PC-9 (cell line): ENCODE measurements around the gene LTC4S. TPM values are rescaled to one million over a fixed set of nuclear protein-coding genes. Genes with fewer than 3 reads are reported as not detected.

Source experiments
- BruUV-seq: library from RNA; stranded (reverse); fragments of 400-500 nt; replicated peaks from 2 replicates; lab custom pipeline; 2021; lab: Mats Ljungman, UMichigan
- CTCF ChIA-PET: fragments of 300-600 bp; sonication (Branson Sonifier 250); formaldehyde crosslinking; loops from one replicate; lab custom pipeline; 2022; ENCODE audit warnings: antibody characterized with exemption; lab: Charles Lee
- POLR2A ChIA-PET: fragments of 300-600 bp; sonication (Branson Sonifier 250); formaldehyde crosslinking; loops from one replicate; lab custom pipeline; 2022; ENCODE audit warnings: antibody characterized with exemption; ENCODE audit not compliant: unreplicated experiment; lab: Charles Lee
- DNase-seq, 2 experiments: peaks; one replicate each; pipeline versions ENCODE4 v3.0.0 to v3.0.0-alpha.2; 2015 to 2022; ENCODE audit warnings: mixed read lengths in 1 of 2
- H2AFZ ChIP-seq: fragments of 200-600 bp; sonication (generic); 2 replicates; pipeline ENCODE4 v1.8.1; 2017; ENCODE audit warnings: antibody characterized with exemption
- H3F3A ChIP-seq: fragments of 200-600 bp; sonication (generic); 2 replicates; pipeline ENCODE4 v1.8.1; 2017; ENCODE audit warnings: antibody characterized with exemption, mild to moderate bottlenecking, low read depth; ENCODE audit not compliant: insufficient read depth
- H3K27ac ChIP-seq: fragments of 200-600 bp; sonication (generic); 2 replicates; pipeline ENCODE4 v1.6.1; 2016; ENCODE audit warnings: mixed run types
- H3K27me3 ChIP-seq: fragments of 200-600 bp; sonication (generic); 2 replicates; pipeline ENCODE4 v1.6.1; 2016; ENCODE audit warnings: low read depth, mixed run types; ENCODE audit not compliant: insufficient read depth
- H3K36me3 ChIP-seq: fragments of 200-600 bp; sonication (generic); 2 replicates; pipeline ENCODE4 v1.6.1; 2016; ENCODE audit warnings: low read depth, mixed run types
- H3K4me1 ChIP-seq: fragments of 200-600 bp; sonication (generic); replicated peaks from 2 replicates; pipeline ENCODE4 v1.6.1; 2016; ENCODE audit warnings: mixed run types; ENCODE audit not compliant: insufficient read depth
- H3K4me2 ChIP-seq: fragments of 200-600 bp; sonication (generic); 2 replicates; pipeline ENCODE4 v1.6.1; 2017; ENCODE audit warnings: mixed run types
- H3K4me3 ChIP-seq: fragments of 200-600 bp; sonication (generic); 2 replicates; pipeline ENCODE4 v1.6.1; 2016; ENCODE audit warnings: mixed run types
- H3K79me2 ChIP-seq: fragments of 200-600 bp; sonication (generic); 2 replicates; pipeline ENCODE4 v1.6.1; 2017; ENCODE audit warnings: low read depth, mixed run types
- H3K9me2 ChIP-seq: fragments of 200-600 bp; sonication (generic); 2 replicates; pipeline ENCODE4 v1.8.1; 2017; ENCODE audit warnings: mild to moderate bottlenecking; ENCODE audit not compliant: insufficient read depth
- H3K9me3 ChIP-seq: fragments of 200-600 bp; sonication (generic); 2 replicates; pipeline ENCODE4 v1.8.1; 2016; ENCODE audit warnings: low read depth; ENCODE audit not compliant: insufficient read depth
- H4K20me1 ChIP-seq: fragments of 200-600 bp; sonication (generic); 2 replicates; pipeline ENCODE4 v1.8.1; 2017; ENCODE audit not compliant: insufficient read depth
- CTCF ChIP-seq: fragments of 200-600 bp; sonication (generic); conservative IDR thresholded peaks from 2 replicates; pipeline ENCODE4 v1.6.1; 2017; ENCODE audit warnings: mixed run types, antibody characterized with exemption, mild to moderate bottlenecking, moderate library complexity
- EZH2 ChIP-seq: fragments of 200-600 bp; sonication (generic); IDR thresholded peaks from 2 replicates; pipeline ENCODE4 v1.8.0; 2017; ENCODE audit warnings: antibody characterized with exemption, low read depth
- intact Hi-C: fragments of 100-400 bp; cut with micrococcal nuclease; formaldehyde crosslinking; loops from one replicate; pipeline ENCODE4 v1.10.0; 2022; ENCODE audit not compliant: unreplicated experiment
- total RNA-seq: library from RNA; stranded (reverse); gene quantifications from 2 replicates; pipeline ENCODE4 v1.2.3, GENCODE V29; 2021

Gene LTC4S
- total RNA-seq, 1 experiment from 2014 or later = 9.7 TPM

DNA sequence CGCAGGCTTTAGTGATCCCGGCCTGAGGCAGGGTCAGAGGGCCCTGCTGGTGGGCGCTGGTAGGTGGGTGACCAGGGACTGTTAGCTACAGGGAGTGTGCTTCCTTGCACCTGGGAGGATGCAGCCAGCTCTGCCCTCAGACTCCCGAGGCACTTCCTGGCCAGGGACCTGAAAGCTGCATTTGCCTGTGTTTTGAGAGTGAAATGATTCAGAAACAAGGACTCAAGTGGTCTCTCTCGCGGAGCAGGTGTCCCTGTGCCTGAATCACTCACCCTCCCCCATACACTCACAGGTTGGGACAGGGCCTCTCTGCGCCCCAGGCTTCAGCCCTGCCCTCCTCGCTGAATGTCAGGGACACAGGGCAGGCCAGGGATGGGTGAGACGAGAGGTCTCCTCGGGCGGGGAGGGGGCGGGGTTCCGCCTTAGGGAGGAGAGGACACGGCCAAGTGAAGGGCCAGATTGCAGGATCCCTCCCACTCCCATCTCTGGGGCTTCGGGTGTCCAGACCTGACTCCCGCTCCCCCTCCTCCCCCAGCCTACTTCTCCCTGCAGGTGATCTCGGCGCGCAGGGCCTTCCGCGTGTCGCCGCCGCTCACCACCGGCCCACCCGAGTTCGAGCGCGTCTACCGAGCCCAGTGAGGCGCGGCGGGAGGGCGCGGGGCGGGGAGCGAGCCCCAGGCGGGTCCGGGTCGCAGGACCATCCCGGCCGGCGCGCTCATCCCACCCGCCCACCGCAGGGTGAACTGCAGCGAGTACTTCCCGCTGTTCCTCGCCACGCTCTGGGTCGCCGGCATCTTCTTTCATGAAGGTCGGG, 1.5 kb downstream of the LTC4S start:
- Histone ChIP-seq H3K36me3 (no peaks in the 10 kb centered on the region; the same call in none of the 2 replicates), H3K79me2 (peaks cover 9% of the 10 kb centered on the region; the same call in 1 of the 2 replicates), H3K4me2 (peak overlapping the region; percentile 93), H2AFZ (peak overlapping the region; percentile 79), H3K4me3 (peak overlapping the region; percentile 86), H3K4me1 (peaks cover 17% of the 10 kb centered on the region), H3K9me3 (no peaks in the 10 kb centered on the region), H4K20me1 (peaks cover 4% of the 10 kb centered on the region), H3K27me3 (no peaks in the 10 kb centered on the region), H3K27ac (peak overlapping the region; percentile 65), H3K9me2 (no peaks in the 10 kb centered on the region), H3F3A (peaks cover 35% of the 10 kb centered on the region)
- ChIA-PET CTCF (interaction anchor here (0.6 to 0.7 kb wide), 2 partner anchors 15 to 519 kb away, joined by 3 to 8 read pairs; no protein-coding TSS in a partner anchor), POLR2A (interaction anchor here (0.6 to 0.7 kb wide), 4 partner anchors 7 to 1585 kb away, joined by 4 to 10 read pairs (median 5); no protein-coding TSS in a partner anchor)
- no TSS peak for BruUV-seq
- DNase-seq = peak; percentile 65 to 71
- TF ChIP-seq EZH2 (no peak), CTCF (no peak)
- intact Hi-C loops = loop anchor here (1.0 to 5.0 kb wide), 4 partner anchors 32 to 173 kb away; partner anchors contain the start of genes HNRNPH1 and MAML1

- no peaks in the 10 kb centered on the region for H3K9me2 ChIP-seq
- intact Hi-C loops = loop anchor here (1.0 to 5.0 kb wide), 5 partner anchors 10 to 174 kb away; partner anchors contain the start of genes HNRNPH1, MAML1 and MGAT4B
- peak overlapping the region; percentile 86 for H3K4me3 ChIP-seq
- H3K79me2 ChIP-seq = peaks cover 9% of the 10 kb centered on the region; the same call in 1 of the 2 replicates
- H3K4me2 ChIP-seq = peak overlapping the region; percentile 93
- TF ChIP-seq EZH2 (no peak), CTCF (peak; percentile 54; the same call in 1 of the 2 replicates)
- CTCF ChIA-PET = interaction anchor here (0.6 to 0.7 kb wide), 3 partner anchors 15 to 518 kb away, joined by 3 to 8 read pairs (median 7); no protein-coding TSS in a partner anchor
- DNase-seq = peak; percentile 66 to 93
- BruUV-seq = no TSS peak
- H3K27me3 ChIP-seq = no peaks in the 10 kb centered on the region
- H2AFZ ChIP-seq = peak overlapping the region; percentile 81
- no peaks in the 10 kb centered on the region for H3K9me3 ChIP-seq
- peaks cover 7% of the 10 kb centered on the region for H4K20me1 ChIP-seq
- POLR2A ChIA-PET = interaction anchor here (0.6 to 0.7 kb wide), 4 partner anchors 8 to 185 kb away, joined by 3 to 38 read pairs (median 7); no protein-coding TSS in a partner anchor
- H3F3A ChIP-seq = peaks cover 35% of the 10 kb centered on the region
- H3K27ac ChIP-seq = peak overlapping the region; percentile 65
- H3K4me1 ChIP-seq = peaks cover 17% of the 10 kb centered on the region
- no peaks in the 10 kb centered on the region; the same call in none of the 2 replicates for H3K36me3 ChIP-seq
Measured at GRCh38 chr5:179795863-179796833, 2.4 kb downstream of the LTC4S start.
